AG04450 (cell line): ENCODE data around the gene GPR107. TPM values are rescaled to one million over a fixed set of nuclear protein-coding genes. Genes with fewer than 3 reads are reported as not detected.

Experiments used
- CTCF ChIA-PET: fragments of 300-600, 350-600 bp; formaldehyde crosslinking; extraction: SDS; loops from one replicate; lab custom pipeline; 2022; ENCODE audit warnings: antibody characterized with exemption, inconsistent platforms; lab: Charles Lee
- POLR2A ChIA-PET: fragments of 350-600 bp; formaldehyde crosslinking; extraction: SDS; loops from one replicate; lab custom pipeline; 2021; ENCODE audit warnings: antibody characterized with exemption, inconsistent platforms; lab: Yijun Ruan, JAX
- DNase-seq: peaks from one replicate; pipeline ENCODE4 v3.0.0-alpha.2; 2011; ENCODE audit warnings: low read depth, low spot score
- H3K27ac ChIP-seq: one replicate; pipeline ENCODE4 v1.5.1; 2012; ENCODE audit warnings: low read depth, low read length, control low read depth
- H3K27me3 ChIP-seq: one replicate; pipeline ENCODE4 v1.6.0; 2012; ENCODE audit warnings: low read length; ENCODE audit not compliant: control insufficient read depth, insufficient read depth
- H3K4me3 ChIP-seq: 2 replicates; pipeline ENCODE4 v1.5.1; 2011; ENCODE audit warnings: mild to moderate bottlenecking, low read depth, low read length, control low read depth
- H3K9me3 ChIP-seq: 2 replicates; pipeline ENCODE4 v1.5.1; 2012; ENCODE audit warnings: low read length; ENCODE audit not compliant: control insufficient read depth, insufficient read depth
- CTCF ChIP-seq: IDR thresholded peaks from 2 replicates; pipeline ENCODE4 v1.5.1; 2011; ENCODE audit warnings: low read depth, low read length, control low read depth, inconsistent platforms
- polyA plus RNA-seq: library from polyadenylated mRNA; depleted of rRNA; stranded (reverse); fragments of >200 nt; gene quantifications from 2 replicates; pipeline ENCODE4 v1.2.3, GENCODE V29; 2011

Gene GPR107
- polyA plus RNA-seq, 1 experiment: 45.1 TPM

- TF ChIP-seq CTCF: no peak
- CTCF ChIA-PET: interaction anchor here (1.7 kb wide), 1 partner anchor 167 kb away, joined by 6 read pairs; no protein-coding TSS in a partner anchor
- H3K27ac ChIP-seq: peak overlapping the region; percentile 83
- H3K4me3 ChIP-seq: peak overlapping the region; percentile 83
- no peaks in the 10 kb centered on the region for H3K27me3 ChIP-seq
- no peak for DNase-seq
- H3K9me3 ChIP-seq: no peaks in the 10 kb centered on the region; the same call in 1 of the 2 replicates
- POLR2A ChIA-PET: interaction anchor here (0.7 to 1.8 kb wide), 6 partner anchors 11 to 220 kb away, joined by 3 to 6 read pairs (median 3); partner anchors contain the start of genes C9orf78 and FNBP1
These were observed 650 bp downstream of the GPR107 start for GRCh38 chr9:130054325-130054786.

DNA sequence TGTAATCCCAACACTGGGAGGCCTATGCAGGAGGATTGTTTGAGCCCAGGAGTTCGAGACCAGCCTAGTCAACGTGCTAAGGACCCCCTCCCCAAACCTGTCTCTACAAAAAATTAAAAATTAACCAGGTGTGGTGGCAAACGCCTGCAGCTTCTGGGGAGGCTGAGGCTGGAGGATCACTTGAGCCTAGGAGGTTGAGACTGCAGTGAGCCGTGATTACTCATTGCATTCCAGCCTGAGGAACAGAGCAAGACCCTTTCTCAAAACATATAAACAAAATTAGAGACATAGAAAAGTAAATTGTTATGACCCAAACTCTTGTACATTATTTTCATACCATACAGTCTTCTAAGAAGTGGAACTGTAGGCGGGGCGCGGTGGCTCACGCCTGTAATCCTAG is 1.1 kb downstream of the GPR107 start:
- H3K27me3 ChIP-seq: no peaks in the 10 kb centered on the region
- H3K4me3 ChIP-seq: peak overlapping the region; percentile 83
- DNase-seq: no peak
- ChIA-PET POLR2A (no interaction called here), CTCF (no interaction called here)
- TF ChIP-seq CTCF: no peak
- no peaks in the 10 kb centered on the region; the same call in 1 of the 2 replicates for H3K9me3 ChIP-seq
- H3K27ac ChIP-seq: no peak overlapping the region

- CTCF ChIA-PET: interaction anchor here (0.5 to 0.6 kb wide), 3 partner anchors 62 to 192 kb away, joined by 3 to 4 read pairs (median 3); no protein-coding TSS in a partner anchor
- no peak for DNase-seq
These were observed 4.4 kb downstream of the GPR107 start for GRCh38 chr9:130058154-130058553.

GRCh38 chr9:130058887-130059286 is 5.2 kb downstream of the GPR107 start:
- H3K27ac ChIP-seq: no peak overlapping the region
- no peaks in the 10 kb centered on the region for H3K27me3 ChIP-seq
- TF ChIP-seq CTCF: no peak
- DNase-seq: no peak
- ChIA-PET CTCF (no interaction called here), POLR2A (no interaction called here)
- no peak overlapping the region for H3K4me3 ChIP-seq
- H3K9me3 ChIP-seq: no peaks in the 10 kb centered on the region

More at GRCh38 chr9:130058154-130058553, 4.4 kb downstream of the GPR107 start:
- peak; percentile 39 for TF ChIP-seq CTCF
- POLR2A ChIA-PET: no interaction called here
- Histone ChIP-seq H3K27ac (no peak overlapping the region), H3K4me3 (no peak overlapping the region), H3K27me3 (no peaks in the 10 kb centered on the region), H3K9me3 (no peaks in the 10 kb centered on the region; the same call in 1 of the 2 replicates)

- no peaks in the 10 kb centered on the region for H3K27me3 ChIP-seq
- no peak overlapping the region for H3K4me3 ChIP-seq
- ChIA-PET POLR2A (interaction anchor here (0.7 kb wide), 1 partner anchor 21 kb away, joined by 4 read pairs; no protein-coding TSS in a partner anchor), CTCF (no interaction called here)
- H3K27ac ChIP-seq: no peak overlapping the region
- DNase-seq: no peak
- H3K9me3 ChIP-seq: no peaks in the 10 kb centered on the region
- TF ChIP-seq CTCF: no peak
These were observed 6.6 kb downstream of the GPR107 start for GRCh38 chr9:130060296-130060695.
